Prostate gland (tissue), 2 donors: Measurements from ENCODE around the gene DLGAP4.

Experiments used
- POLR2A ChIP-seq: fragments of 450-650 bp; IDR thresholded peaks from one replicate; pipeline ENCODE4 v1.6.1; 2016; ENCODE audit warnings: antibody characterized with exemption, mild to moderate bottlenecking
- POLR2AphosphoS5 ChIP-seq: sonication (generic); formaldehyde crosslinking; IDR thresholded peaks from one replicate; pipeline ENCODE4 v1.6.1; 2017; ENCODE audit warnings: antibody characterized with exemption
- TF ChIP-seq, protein P1 (sequence below), 4 experiments: fragments of 200-600 bp in 2 of 4; fragments of 450-650 bp in 2 of 4; sonication (generic) in 2 of 4; IDR thresholded peaks; 1 replicate in 3 of 4; 2 replicates in 1 of 4; pipeline ENCODE4 v1.5.1; 2016 to 2019; ENCODE audit warnings: antibody characterized with exemption in 4 of 4, mild to moderate bottlenecking in 2 of 4, moderate library complexity in 2 of 4

DNA sequence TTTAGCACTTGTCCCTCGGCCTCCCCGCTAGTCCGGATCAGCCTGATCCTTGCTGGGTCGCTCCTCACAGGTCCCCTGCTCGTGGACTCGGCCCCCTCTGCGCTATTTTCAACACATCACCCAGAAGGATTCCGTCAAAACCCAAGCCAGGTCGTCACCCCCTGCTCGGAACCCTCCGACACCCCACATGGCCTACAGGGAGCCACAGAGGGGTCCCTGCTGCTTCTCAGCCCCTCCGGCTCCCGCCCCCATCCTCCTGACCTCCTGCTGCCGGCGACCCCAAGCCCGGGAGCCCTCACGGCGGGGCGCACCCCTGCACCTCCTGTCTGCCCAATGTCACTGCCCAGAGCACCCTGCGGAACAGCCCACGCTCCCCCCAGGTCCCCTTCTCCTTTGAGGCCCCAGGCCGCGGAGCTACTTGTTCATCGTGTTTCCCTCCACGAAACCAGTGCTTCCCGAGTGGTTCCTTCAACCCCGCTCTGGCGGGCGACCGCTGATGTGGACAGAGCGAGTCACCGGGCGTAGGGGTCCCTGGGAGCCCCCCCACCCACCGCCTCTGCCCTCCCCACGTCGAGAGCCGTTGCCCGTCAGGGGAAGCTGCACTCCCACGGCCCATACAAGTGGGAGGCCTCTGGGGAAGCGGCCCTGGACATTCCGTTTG lies 234.5 kb downstream of the DLGAP4 start:
- TF ChIP-seq, protein P1, sequence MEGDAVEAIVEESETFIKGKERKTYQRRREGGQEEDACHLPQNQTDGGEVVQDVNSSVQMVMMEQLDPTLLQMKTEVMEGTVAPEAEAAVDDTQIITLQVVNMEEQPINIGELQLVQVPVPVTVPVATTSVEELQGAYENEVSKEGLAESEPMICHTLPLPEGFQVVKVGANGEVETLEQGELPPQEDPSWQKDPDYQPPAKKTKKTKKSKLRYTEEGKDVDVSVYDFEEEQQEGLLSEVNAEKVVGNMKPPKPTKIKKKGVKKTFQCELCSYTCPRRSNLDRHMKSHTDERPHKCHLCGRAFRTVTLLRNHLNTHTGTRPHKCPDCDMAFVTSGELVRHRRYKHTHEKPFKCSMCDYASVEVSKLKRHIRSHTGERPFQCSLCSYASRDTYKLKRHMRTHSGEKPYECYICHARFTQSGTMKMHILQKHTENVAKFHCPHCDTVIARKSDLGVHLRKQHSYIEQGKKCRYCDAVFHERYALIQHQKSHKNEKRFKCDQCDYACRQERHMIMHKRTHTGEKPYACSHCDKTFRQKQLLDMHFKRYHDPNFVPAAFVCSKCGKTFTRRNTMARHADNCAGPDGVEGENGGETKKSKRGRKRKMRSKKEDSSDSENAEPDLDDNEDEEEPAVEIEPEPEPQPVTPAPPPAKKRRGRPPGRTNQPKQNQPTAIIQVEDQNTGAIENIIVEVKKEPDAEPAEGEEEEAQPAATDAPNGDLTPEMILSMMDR (IDR thresholded peaks at IDR 0.05), result no peak
- TF ChIP-seq POLR2AphosphoS5 (no peak), POLR2A (no peak)
